Activated T-helper 1 cell treated with anti-CD3 and anti-CD28 coated beads, Interleukin-12 subunit alpha, Interleukin-12 subunit beta, Interleukin-2, Interleukin-4 antibody, amounts not matched to agents 30 ng/mL and 10 ng/mL and 1 ng/mL, durations not matched to agents 14 hours and 24 hours and 36 hours (primary cell): ENCODE data around the gene SLC35B2. TPM values are rescaled to one million over a fixed set of nuclear protein-coding genes. Genes with fewer than 3 reads are reported as not detected.

Experiments used
- total RNA-seq: library from RNA; stranded (reverse); gene quantifications from 2 replicates; pipeline ENCODE4 v1.2.3, GENCODE V29; 2022

The SLC35B2 gene
- total RNA-seq, 1 donor from 2014 or later = 29.2 TPM

Other genes with a start within 250 kb of the SLC35B2 start
- gene MRPL14, start 130.1 kb downstream of the SLC35B2 start, total RNA-seq = 62.6 and 68.6 TPM in 2 replicates
- gene TMEM63B, start 130.0 kb downstream of the SLC35B2 start, total RNA-seq = 17.0 and 20.7 TPM in 2 replicates
- not detected in 2 replicates for gene CAPN11, start 98.7 kb downstream of the SLC35B2 start, total RNA-seq
- not detected in 2 replicates for gene MYMX, start 40.6 kb downstream of the SLC35B2 start, total RNA-seq
- 121 and 122 TPM in 2 replicates for gene SLC29A1, start 33.9 kb downstream of the SLC35B2 start, total RNA-seq
- 2,065 and 2,095 TPM in 2 replicates for gene HSP90AB1, start 10.4 kb downstream of the SLC35B2 start, total RNA-seq
- 23.2 and 29.0 TPM in 2 replicates for gene NFKBIE, start 8.0 kb upstream of the SLC35B2 start, total RNA-seq
- 0.29 TPM in 1 of 2 replicates, not detected in the other for gene TMEM151B, start 12.9 kb upstream of the SLC35B2 start, total RNA-seq
- gene AARS2, start 55.8 kb upstream of the SLC35B2 start, total RNA-seq = 22.2 and 23.0 TPM in 2 replicates
- not detected in 2 replicates for gene SPATS1, start 85.1 kb upstream of the SLC35B2 start, total RNA-seq
- gene CDC5L, start 130.2 kb upstream of the SLC35B2 start, total RNA-seq = 28.1 and 28.4 TPM in 2 replicates